Measurements from ENCODE around the gene SLC26A8.
"Not testable (repeated sequence)": the region's sequence is repeated elsewhere in the genome, so short reads cannot be mapped to it uniquely, and the experiment has no call there.

Gene SLC26A8

GRCh38 chr6:35942355-35942754 lies 82.1 kb downstream of the SLC26A8 start:
- no peak for DNase-seq

- DNase-seq = not testable (repeated sequence)
Observed at GRCh38 chr6:35941170-35941569, 83.3 kb downstream of the SLC26A8 start.

GRCh38 chr6:35940014-35940413 lies 84.4 kb downstream of the SLC26A8 start:
- DNase-seq = not testable (repeated sequence)

GRCh38 chr6:35939259-35939658 lies 85.2 kb downstream of the SLC26A8 start:
- not testable (repeated sequence) for DNase-seq

GRCh38 chr6:35936681-35937359 lies 87.6 kb downstream of the SLC26A8 start:
- DNase-seq = no peak

GRCh38 chr6:35935469-35935868 lies 89.0 kb downstream of the SLC26A8 start:
- DNase-seq = no peak

GRCh38 chr6:35933844-35934243 lies 90.6 kb downstream of the SLC26A8 start:
- no peak for DNase-seq

GRCh38 chr6:35931873-35932272 lies 92.6 kb downstream of the SLC26A8 start:
- peak in 1 of 2 experiments; percentile 28 for DNase-seq

GRCh38 chr6:35931120-35931561 lies 93.3 kb downstream of the SLC26A8 start:
- no peak for DNase-seq

GRCh38 chr6:35929601-35930000 lies 94.8 kb downstream of the SLC26A8 start:
- no peak for DNase-seq

GRCh38 chr6:35926509-35927215 lies 97.8 kb downstream of the SLC26A8 start:
- DNase-seq = no peak

- no peak for DNase-seq
Observed at GRCh38 chr6:35925961-35926360, 98.5 kb downstream of the SLC26A8 start.

GRCh38 chr6:35924146-35924545 lies 100.3 kb downstream of the SLC26A8 start:
- DNase-seq = no peak

GRCh38 chr6:35922139-35922554 lies 102.3 kb downstream of the SLC26A8 start:
- DNase-seq = no peak

GRCh38 chr6:35920793-35921732 lies 103.4 kb downstream of the SLC26A8 start, which contains the start of gene SRPK1:
SRPK1 (minus strand) TSS chr6:35921098; CDS start chr6:35921056, 42 bp downstream.
- DNase-seq = peak; percentile 94

- DNase-seq = peak; percentile 63 to 68
Observed at GRCh38 chr6:35919827-35920751, 104.4 kb downstream of the SLC26A8 start.

- DNase-seq = no peak
Observed at GRCh38 chr6:35919085-35919826, 105.2 kb downstream of the SLC26A8 start.

GRCh38 chr6:35916893-35917292 lies 107.5 kb downstream of the SLC26A8 start:
- not testable (repeated sequence) for DNase-seq

GRCh38 chr6:35916056-35916455 lies 108.4 kb downstream of the SLC26A8 start:
- DNase-seq = no peak

GRCh38 chr6:35914536-35914935 lies 109.9 kb downstream of the SLC26A8 start:
- DNase-seq = no peak
